HG02588 (cell line): ENCODE measurements around the gene GPR180.

ENCODE experiments used
- ATAC-seq: cut with Tn5 transposase; IDR thresholded peaks from one replicate; pipeline ENCODE4 v1.9.1; 2021; ENCODE audit warnings: mild to moderate bottlenecking, moderate library complexity; ENCODE audit not compliant: unreplicated experiment

Gene GPR180

GRCh38 chr13:94640721-94641120, 39.1 kb downstream of the GPR180 start:
- ATAC-seq = no peak

GRCh38 chr13:94641409-94641941, 39.8 kb downstream of the GPR180 start:
- ATAC-seq = no peak

- peak; percentile 77 for ATAC-seq
These were observed 45.2 kb downstream of the GPR180 start for GRCh38 chr13:94646904-94647303.

- ATAC-seq = no peak
These were observed 54.5 kb downstream of the GPR180 start for GRCh38 chr13:94656176-94656575.

- ATAC-seq = peak; percentile 88
These were observed 55.1 kb downstream of the GPR180 start for GRCh38 chr13:94656766-94657165.

GRCh38 chr13:94657167-94657566, 55.5 kb downstream of the GPR180 start:
- peak; percentile 23 for ATAC-seq

- ATAC-seq = no peak
These were observed 57.4 kb downstream of the GPR180 start for GRCh38 chr13:94658926-94659597.

- ATAC-seq = no peak
These were observed 57.9 kb downstream of the GPR180 start for GRCh38 chr13:94659598-94659946.

- ATAC-seq = no peak
These were observed 59.2 kb downstream of the GPR180 start for GRCh38 chr13:94660695-94661326.

- ATAC-seq = no peak
These were observed 59.7 kb downstream of the GPR180 start for GRCh38 chr13:94661406-94661805.

- no peak for ATAC-seq
These were observed 60.8 kb downstream of the GPR180 start for GRCh38 chr13:94662274-94662945.

- ATAC-seq = no peak
These were observed 63.2 kb downstream of the GPR180 start for GRCh38 chr13:94664889-94665288.

GRCh38 chr13:94666065-94666464, 64.4 kb downstream of the GPR180 start:
- no peak for ATAC-seq

- ATAC-seq = no peak
These were observed 65.5 kb downstream of the GPR180 start for GRCh38 chr13:94667190-94667589.

- no peak for ATAC-seq
These were observed 70.7 kb downstream of the GPR180 start for GRCh38 chr13:94672400-94672799.

- ATAC-seq = no peak
These were observed 72.2 kb downstream of the GPR180 start for GRCh38 chr13:94673851-94674250.

- peak; percentile 63 for ATAC-seq
These were observed 73.1 kb downstream of the GPR180 start for GRCh38 chr13:94674609-94675348.

GRCh38 chr13:94677799-94678198, 76.1 kb downstream of the GPR180 start:
- no peak for ATAC-seq

GRCh38 chr13:94678845-94679244, 77.2 kb downstream of the GPR180 start:
- no peak for ATAC-seq

GRCh38 chr13:94679614-94680013, 78.0 kb downstream of the GPR180 start:
- ATAC-seq = no peak

GRCh38 chr13:94682229-94682628, 80.6 kb downstream of the GPR180 start:
- ATAC-seq = no peak
